Gastrocnemius medialis (tissue), 4 donors: ENCODE measurements around the gene THEM5.

Experiments
- POLR2A ChIP-seq, 2 donors: fragments of 450-650 bp; IDR thresholded peaks; one replicate each; pipeline ENCODE4 v1.6.1; 2017; ENCODE audit warnings: antibody characterized with exemption in 2 of 2, mild to moderate bottlenecking in 2 of 2, moderate library complexity in 2 of 2
- TF ChIP-seq, protein P1 (sequence below), 5 experiments: fragments of 450-650 bp in 3 of 5; fragments of 200-600 bp in 2 of 5; sonication (generic) in 2 of 5; IDR thresholded peaks in 4 of 5; conservative IDR thresholded peaks in 1 of 5; 1 replicate in 4 of 5; 2 replicates in 1 of 5; pipeline ENCODE4 v1.5.1; 2016 to 2019; ENCODE audit warnings: antibody characterized with exemption in 5 of 5, mild to moderate bottlenecking in 3 of 5, moderate library complexity in 3 of 5

DNA sequence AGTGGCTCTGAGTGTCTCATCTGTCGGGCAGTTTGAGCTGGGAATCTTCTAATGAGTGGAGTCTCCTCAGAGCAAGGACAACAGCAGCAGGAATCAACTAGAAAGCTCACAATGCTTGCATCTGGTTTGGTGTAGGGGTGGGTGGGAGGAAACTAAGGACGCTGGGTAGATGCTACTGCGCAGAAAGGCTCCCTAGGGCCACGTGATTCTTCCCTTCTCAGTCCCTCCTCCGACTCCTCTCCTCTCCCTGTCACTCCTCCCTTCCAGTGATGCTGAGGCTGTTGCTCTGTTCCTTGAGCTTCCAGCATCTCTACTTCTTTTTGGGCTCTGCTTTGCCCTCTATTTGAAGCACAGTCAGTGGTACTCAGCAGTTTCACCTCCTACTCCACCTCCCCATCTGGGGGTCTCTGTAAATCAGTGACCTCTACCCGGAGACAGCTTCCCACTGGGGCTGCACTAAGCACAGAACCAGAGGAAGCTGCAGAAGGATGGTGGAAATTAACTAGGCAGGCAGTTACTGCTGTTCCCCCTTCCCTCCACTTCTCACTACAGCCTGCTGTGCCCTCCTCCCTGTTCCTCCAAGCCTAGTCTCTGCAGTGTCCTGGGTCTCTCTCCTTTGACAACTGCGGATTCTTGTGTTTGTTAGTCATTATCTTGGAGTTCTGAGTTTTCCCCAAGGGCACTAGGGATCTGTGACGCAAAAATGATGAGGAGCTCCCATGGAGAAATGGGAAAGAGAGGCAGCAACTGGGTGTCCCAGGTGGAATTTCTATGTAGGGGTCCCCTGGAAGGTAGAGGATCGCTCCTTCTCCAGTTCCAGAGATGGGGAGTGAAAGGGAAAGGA lies 54.1 kb downstream of the THEM5 start:
- TF ChIP-seq, protein P1, sequence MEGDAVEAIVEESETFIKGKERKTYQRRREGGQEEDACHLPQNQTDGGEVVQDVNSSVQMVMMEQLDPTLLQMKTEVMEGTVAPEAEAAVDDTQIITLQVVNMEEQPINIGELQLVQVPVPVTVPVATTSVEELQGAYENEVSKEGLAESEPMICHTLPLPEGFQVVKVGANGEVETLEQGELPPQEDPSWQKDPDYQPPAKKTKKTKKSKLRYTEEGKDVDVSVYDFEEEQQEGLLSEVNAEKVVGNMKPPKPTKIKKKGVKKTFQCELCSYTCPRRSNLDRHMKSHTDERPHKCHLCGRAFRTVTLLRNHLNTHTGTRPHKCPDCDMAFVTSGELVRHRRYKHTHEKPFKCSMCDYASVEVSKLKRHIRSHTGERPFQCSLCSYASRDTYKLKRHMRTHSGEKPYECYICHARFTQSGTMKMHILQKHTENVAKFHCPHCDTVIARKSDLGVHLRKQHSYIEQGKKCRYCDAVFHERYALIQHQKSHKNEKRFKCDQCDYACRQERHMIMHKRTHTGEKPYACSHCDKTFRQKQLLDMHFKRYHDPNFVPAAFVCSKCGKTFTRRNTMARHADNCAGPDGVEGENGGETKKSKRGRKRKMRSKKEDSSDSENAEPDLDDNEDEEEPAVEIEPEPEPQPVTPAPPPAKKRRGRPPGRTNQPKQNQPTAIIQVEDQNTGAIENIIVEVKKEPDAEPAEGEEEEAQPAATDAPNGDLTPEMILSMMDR (IDR thresholded peaks at IDR 0.05 in 4 of 5, conservative IDR thresholded peaks at IDR 0.05 in 1 of 5): no peak
- TF ChIP-seq POLR2A (IDR thresholded peaks at IDR 0.05): no peak
